Caco-2 (cell line): Measurements from ENCODE around the gene FZD8. TPM values are rescaled to one million over a fixed set of nuclear protein-coding genes. Genes with fewer than 3 reads are reported as not detected.

Source experiments
- BruUV-seq: library from RNA; stranded (reverse); fragments of 400-500 nt; replicated peaks from 2 replicates; lab custom pipeline; 2021; lab: Mats Ljungman, UMichigan
- CTCF ChIA-PET: fragments of 300-600 bp; sonication (Branson Sonifier 250); formaldehyde crosslinking; loops from one replicate; lab custom pipeline; 2022; ENCODE audit warnings: antibody characterized with exemption; lab: Charles Lee
- POLR2A ChIA-PET: fragments of 300-600 bp; sonication (Branson Sonifier 250); formaldehyde crosslinking; loops from one replicate; lab custom pipeline; 2022; ENCODE audit warnings: antibody characterized with exemption; lab: Charles Lee
- DNase-seq, 2 experiments: peaks; one replicate each; pipeline versions ENCODE4 v3.0.0 to v3.0.0-alpha.2; 2020 to 2022
- H3K27me3 ChIP-seq: replicated peaks from 2 replicates; pipeline ENCODE4 v1.6.0; 2011; ENCODE audit warnings: low read length; ENCODE audit not compliant: control insufficient read depth, insufficient read depth
- H3K36me3 ChIP-seq: 2 replicates; pipeline ENCODE4 v1.5.1; 2011; ENCODE audit warnings: low read length; ENCODE audit not compliant: control insufficient read depth, insufficient read depth
- H3K4me1 ChIP-seq: fragments of 250-450 bp; sonication (Bioruptor Pico); 2 replicates; pipeline ENCODE4 v1.5.1; 2020; ENCODE audit warnings: mild to moderate bottlenecking
- H3K4me3 ChIP-seq: 2 replicates; pipeline ENCODE4 v1.5.1; 2011; ENCODE audit warnings: low read depth, mild to moderate bottlenecking, control low read depth, low read length
- H3K9me3 ChIP-seq: fragments of 250-450 bp; sonication (Bioruptor Pico); 2 replicates; pipeline ENCODE4 v1.5.1; 2020; ENCODE audit warnings: mild to moderate bottlenecking, moderate library complexity
- H3K27ac Mint-ChIP-seq: one replicate; pipeline ENCODE4 v1.8.0; 2022; ENCODE audit warnings: mixed read lengths; ENCODE audit not compliant: unreplicated experiment
- H3K27me3 Mint-ChIP-seq: one replicate; pipeline ENCODE4 v1.8.0; 2022; ENCODE audit warnings: mixed read lengths; ENCODE audit not compliant: insufficient read depth, unreplicated experiment
- H3K36me3 Mint-ChIP-seq: one replicate; pipeline ENCODE4 v1.8.0; 2022; ENCODE audit warnings: mild to moderate bottlenecking, mixed read lengths; ENCODE audit not compliant: insufficient read depth, unreplicated experiment
- H3K4me1 Mint-ChIP-seq: one replicate; pipeline ENCODE4 v1.8.0; 2022; ENCODE audit warnings: low read depth, mixed read lengths; ENCODE audit not compliant: unreplicated experiment
- H3K4me3 Mint-ChIP-seq: one replicate; pipeline ENCODE4 v1.8.0; 2022; ENCODE audit warnings: mild to moderate bottlenecking, moderate library complexity, mixed read lengths; ENCODE audit not compliant: unreplicated experiment
- H3K9me3 Mint-ChIP-seq: one replicate; pipeline ENCODE4 v1.8.0; 2022; ENCODE audit warnings: mixed read lengths; ENCODE audit not compliant: unreplicated experiment
- CTCF ChIP-seq, 2 experiments: fragments of 200-600 bp in 1 of 2; IDR thresholded peaks; 1 replicate in 1 of 2; 2 replicates in 1 of 2; pipeline versions ENCODE4 v1.5.1 to v1.8.0; 2011 to 2022; ENCODE audit warnings: antibody characterized with exemption in 1 of 2, control low read depth in 1 of 2, inconsistent platforms in 1 of 2, low read depth in 1 of 2, low read length in 1 of 2, mild to moderate bottlenecking in 1 of 2, moderate library complexity in 1 of 2; ENCODE audit not compliant: insufficient read depth in 1 of 2, severe bottlenecking in 1 of 2, unreplicated experiment in 1 of 2
- intact Hi-C: fragments of 100-400 bp; cut with micrococcal nuclease; formaldehyde crosslinking; loops from one replicate; pipeline ENCODE4 v1.10.0; 2022; ENCODE audit not compliant: unreplicated experiment
- total RNA-seq: library from RNA; stranded (reverse); gene quantifications from 2 replicates; pipeline ENCODE4 v1.2.3, GENCODE V29; 2022

The FZD8 gene
- total RNA-seq, 1 experiment from 2014 or later: 3.4 TPM

DNA sequence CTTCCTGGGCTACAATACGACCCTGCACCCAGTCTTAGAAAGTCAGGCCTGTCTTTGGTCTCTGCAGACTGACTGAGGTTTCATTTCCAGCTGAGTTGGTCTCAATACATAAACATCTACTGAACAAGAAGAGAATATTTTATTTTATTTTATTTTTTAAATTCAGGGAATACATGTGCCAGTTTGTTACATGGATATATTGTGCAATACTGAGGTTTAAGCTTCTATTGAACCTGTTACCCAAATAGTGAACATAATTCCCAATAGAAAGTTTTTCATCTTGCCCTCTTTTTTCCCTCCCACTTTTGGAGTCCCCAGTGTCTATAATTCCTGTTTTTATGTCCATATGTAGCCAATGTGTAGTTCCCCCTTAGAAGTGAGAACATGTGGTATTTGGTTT is 10.7 kb downstream of the FZD8 start:
- H3K4me3 Mint-ChIP-seq: no peak overlapping the region
- BruUV-seq: no TSS peak
- intact Hi-C loops: no loop called here
- Histone ChIP-seq H3K27me3 (no peaks in the 10 kb centered on the region), H3K4me3 (no peak overlapping the region), H3K36me3 (no peaks in the 10 kb centered on the region), H3K9me3 (no peaks in the 10 kb centered on the region), H3K4me1 (no peaks in the 10 kb centered on the region)
- POLR2A ChIA-PET: no interaction called here
- H3K27me3 Mint-ChIP-seq: no peaks in the 10 kb centered on the region
- TF ChIP-seq CTCF (IDR thresholded peaks at IDR 0.05; ENCODE audit: insufficient read depth in 1 of 2, low read depth in 1 of 2, low read length in 1 of 2, severe bottlenecking in 1 of 2, unreplicated experiment in 1 of 2): no peak
- no peaks in the 10 kb centered on the region for H3K9me3 Mint-ChIP-seq
- no peaks in the 10 kb centered on the region for H3K4me1 Mint-ChIP-seq
- H3K36me3 Mint-ChIP-seq: no peaks in the 10 kb centered on the region
- CTCF ChIA-PET: no interaction called here
- no peak for DNase-seq
- H3K27ac Mint-ChIP-seq: no peak overlapping the region

DNA sequence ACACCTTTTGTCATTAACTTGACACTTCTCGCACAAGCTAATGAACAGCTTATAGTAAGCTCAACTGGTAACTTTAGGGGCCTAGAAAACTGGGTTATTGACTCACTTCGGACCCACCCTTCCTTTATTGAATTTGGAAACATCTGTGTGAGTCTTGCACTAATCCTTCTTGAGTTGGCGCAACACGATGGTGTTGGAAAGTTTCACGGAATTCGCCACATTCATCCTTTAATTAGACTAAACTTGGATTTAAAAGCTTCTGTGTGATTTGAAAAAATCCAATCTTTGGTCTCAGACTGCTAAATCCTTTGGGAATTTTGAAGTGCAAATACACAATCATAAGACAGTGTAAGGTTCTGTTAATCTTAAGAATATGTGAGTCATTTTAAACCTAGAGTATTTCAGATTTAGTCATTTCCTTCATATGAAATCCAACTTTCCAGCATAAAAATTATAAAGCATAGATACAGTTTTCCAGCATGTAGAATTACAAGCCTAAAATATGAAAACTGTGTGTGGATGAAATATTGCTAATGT is 15.1 kb downstream of the FZD8 start:
- Histone ChIP-seq H3K4me3 (no peak overlapping the region), H3K36me3 (no peaks in the 10 kb centered on the region), H3K27me3 (no peaks in the 10 kb centered on the region), H3K9me3 (no peaks in the 10 kb centered on the region), H3K4me1 (no peaks in the 10 kb centered on the region)
- no peaks in the 10 kb centered on the region for H3K27me3 Mint-ChIP-seq
- CTCF ChIA-PET: interaction anchor here (0.6 kb wide), 1 partner anchor 156 kb away, joined by 7 read pairs; no protein-coding TSS in a partner anchor
- BruUV-seq: no TSS peak
- POLR2A ChIA-PET: no interaction called here
- no peak overlapping the region for H3K4me3 Mint-ChIP-seq
- intact Hi-C loops: no loop called here
- H3K4me1 Mint-ChIP-seq: no peaks in the 10 kb centered on the region
- no peaks in the 10 kb centered on the region for H3K36me3 Mint-ChIP-seq
- H3K27ac Mint-ChIP-seq: no peak overlapping the region
- no peaks in the 10 kb centered on the region for H3K9me3 Mint-ChIP-seq
- DNase-seq: no peak
- TF ChIP-seq CTCF (IDR thresholded peaks at IDR 0.05; ENCODE audit: insufficient read depth in 1 of 2, low read depth in 1 of 2, low read length in 1 of 2, severe bottlenecking in 1 of 2, unreplicated experiment in 1 of 2): no peak

DNA sequence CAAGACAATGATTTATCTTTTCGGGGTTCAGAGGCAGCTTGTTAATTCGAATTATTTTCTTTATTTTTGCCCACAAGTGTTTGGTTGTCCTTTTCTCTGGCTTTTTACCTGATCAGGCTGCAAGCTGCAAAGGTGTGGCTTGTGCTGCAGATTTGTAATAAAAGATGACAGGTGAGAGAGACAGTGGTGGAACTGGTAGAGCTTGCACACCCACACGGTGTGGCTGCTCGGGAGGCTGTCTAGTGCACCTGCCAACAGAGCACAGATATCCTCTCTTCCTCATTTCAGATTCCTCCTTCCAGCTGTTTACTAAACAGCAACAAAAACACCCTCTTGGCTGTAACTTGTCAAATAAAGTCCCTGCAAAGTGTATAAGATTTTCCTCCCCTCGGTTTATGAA is 27.8 kb downstream of the FZD8 start:
- POLR2A ChIA-PET: no interaction called here

More for the DNA sequence above, 27.8 kb downstream of the FZD8 start:
- H3K4me3 ChIP-seq: no peak overlapping the region
- no peak for TF ChIP-seq CTCF (IDR thresholded peaks at IDR 0.05; ENCODE audit: insufficient read depth in 1 of 2, low read depth in 1 of 2, low read length in 1 of 2, severe bottlenecking in 1 of 2, unreplicated experiment in 1 of 2)
- CTCF ChIA-PET: interaction anchor here (0.6 to 2.2 kb wide), 4 partner anchors 18 to 1165 kb away, joined by 3 to 14 read pairs (median 6); no protein-coding TSS in a partner anchor
- Mint-ChIP-seq H3K36me3 (no peaks in the 10 kb centered on the region), H3K4me1 (peaks cover 28% of the 10 kb centered on the region), H3K27ac (no peak overlapping the region), H3K4me3 (no peak overlapping the region), H3K9me3 (peaks cover 15% of the 10 kb centered on the region), H3K27me3 (no peaks in the 10 kb centered on the region)
- H3K36me3 ChIP-seq: no peaks in the 10 kb centered on the region
- peaks cover 13% of the 10 kb centered on the region; the same call in 1 of the 2 replicates for H3K9me3 ChIP-seq
- peaks cover 34% of the 10 kb centered on the region for H3K4me1 ChIP-seq
- peak in 1 of 2 experiments; percentile 13 for DNase-seq
- BruUV-seq: no TSS peak
- no peaks in the 10 kb centered on the region for H3K27me3 ChIP-seq
- intact Hi-C loops: no loop called here
